HepG2 (cell line): ENCODE results near the gene PIP5K1C.

Experiments
- AGO1 ChIP-seq: fragments of 200-400 bp; formaldehyde crosslinking; IDR thresholded peaks from 2 replicates; pipeline ENCODE4 v1.6.1; 2017; ENCODE audit warnings: mild to moderate bottlenecking, low read depth, low read length, moderate library complexity; ENCODE audit not compliant: poor library complexity, severe bottlenecking
- ARHGAP35 ChIP-seq: sonication (generic); formaldehyde crosslinking; IDR thresholded peaks from 2 replicates; pipeline ENCODE4 v1.9.0; 2022; ENCODE audit warnings: mild to moderate bottlenecking, inconsistent platforms, moderate library complexity, missing genetic modification reagents, borderline replicate concordance
- BHLHE40 ChIP-seq: IDR thresholded peaks from 2 replicates; pipeline ENCODE4 v1.6.1; 2011; ENCODE audit warnings: low read length, improper control_type of control experiment
- MTF2 ChIP-seq: sonication (generic); formaldehyde crosslinking; IDR thresholded peaks from 2 replicates; pipeline ENCODE4 v1.5.0; 2020; ENCODE audit warnings: missing genetic modification reagents, borderline replicate concordance
- SP4 ChIP-seq: sonication (generic); formaldehyde crosslinking; IDR thresholded peaks from 2 replicates; pipeline ENCODE4 v1.8.1; 2023; ENCODE audit warnings: mild to moderate bottlenecking, missing genetic modification reagents
- YY1 ChIP-seq: IDR thresholded peaks from 2 replicates; pipeline ENCODE4 v1.6.1; 2011; ENCODE audit warnings: low read length, low read depth, moderate library complexity, mild to moderate bottlenecking; ENCODE audit not compliant: insufficient read depth, insufficient replicate concordance
- ZNF451 ChIP-seq: sonication (generic); formaldehyde crosslinking; IDR thresholded peaks from 2 replicates; pipeline ENCODE4 v1.5.0; 2020; ENCODE audit warnings: mild to moderate bottlenecking, missing genetic modification reagents
- TF ChIP-seq, protein P1 (sequence below): sonication (generic); formaldehyde crosslinking; IDR thresholded peaks from 2 replicates; pipeline ENCODE4 v1.5.0; 2020; ENCODE audit warnings: missing genetic modification reagents, mild to moderate bottlenecking, borderline replicate concordance
- TF ChIP-seq, protein P2 (sequence below): sonication (generic); formaldehyde crosslinking; IDR thresholded peaks from 2 replicates; pipeline ENCODE4 v1.5.0; 2020; ENCODE audit warnings: mild to moderate bottlenecking, missing genetic modification reagents, moderate library complexity
- TF ChIP-seq, protein P3 (sequence below): sonication (generic); formaldehyde crosslinking; IDR thresholded peaks from 2 replicates; pipeline ENCODE4 v1.8.0; 2022; ENCODE audit warnings: missing genetic modification reagents, mild to moderate bottlenecking, inconsistent platforms, borderline replicate concordance

DNA sequence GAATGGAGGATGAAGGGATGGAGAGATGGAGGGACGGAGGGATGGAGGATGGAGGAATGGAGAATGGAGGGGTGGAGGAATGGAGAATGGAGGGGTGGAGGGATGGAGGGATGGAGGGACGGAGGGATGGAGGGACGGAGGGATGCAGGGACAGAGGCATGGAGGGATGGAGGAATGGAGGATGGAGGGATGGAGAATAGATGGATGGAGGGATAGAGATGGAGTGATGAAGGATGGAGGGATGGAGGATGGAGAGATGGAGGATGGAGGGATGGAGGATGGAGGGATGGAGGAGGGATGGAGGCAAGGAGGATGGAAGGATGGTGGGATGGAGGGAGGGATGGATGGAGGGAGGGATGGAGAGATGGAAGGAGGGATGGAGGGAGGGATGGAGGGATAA, 22.1 kb downstream of the PIP5K1C start:
- TF ChIP-seq, protein P1, sequence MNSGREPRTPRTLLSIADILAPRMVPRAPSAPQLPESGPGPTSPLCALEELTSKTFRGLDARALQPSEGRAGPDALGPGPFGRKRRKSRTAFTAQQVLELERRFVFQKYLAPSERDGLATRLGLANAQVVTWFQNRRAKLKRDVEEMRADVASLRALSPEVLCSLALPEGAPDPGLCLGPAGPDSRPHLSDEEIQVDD (CRISPR knock-in tag), result no peak
- TF ChIP-seq ZNF451 (CRISPR knock-in tag), result no peak
- no peak for TF ChIP-seq ARHGAP35 (CRISPR knock-in tag)
- TF ChIP-seq, protein P2, sequence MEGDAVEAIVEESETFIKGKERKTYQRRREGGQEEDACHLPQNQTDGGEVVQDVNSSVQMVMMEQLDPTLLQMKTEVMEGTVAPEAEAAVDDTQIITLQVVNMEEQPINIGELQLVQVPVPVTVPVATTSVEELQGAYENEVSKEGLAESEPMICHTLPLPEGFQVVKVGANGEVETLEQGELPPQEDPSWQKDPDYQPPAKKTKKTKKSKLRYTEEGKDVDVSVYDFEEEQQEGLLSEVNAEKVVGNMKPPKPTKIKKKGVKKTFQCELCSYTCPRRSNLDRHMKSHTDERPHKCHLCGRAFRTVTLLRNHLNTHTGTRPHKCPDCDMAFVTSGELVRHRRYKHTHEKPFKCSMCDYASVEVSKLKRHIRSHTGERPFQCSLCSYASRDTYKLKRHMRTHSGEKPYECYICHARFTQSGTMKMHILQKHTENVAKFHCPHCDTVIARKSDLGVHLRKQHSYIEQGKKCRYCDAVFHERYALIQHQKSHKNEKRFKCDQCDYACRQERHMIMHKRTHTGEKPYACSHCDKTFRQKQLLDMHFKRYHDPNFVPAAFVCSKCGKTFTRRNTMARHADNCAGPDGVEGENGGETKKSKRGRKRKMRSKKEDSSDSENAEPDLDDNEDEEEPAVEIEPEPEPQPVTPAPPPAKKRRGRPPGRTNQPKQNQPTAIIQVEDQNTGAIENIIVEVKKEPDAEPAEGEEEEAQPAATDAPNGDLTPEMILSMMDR, result no peak
- no peak for TF ChIP-seq SP4
- TF ChIP-seq, protein P3, sequence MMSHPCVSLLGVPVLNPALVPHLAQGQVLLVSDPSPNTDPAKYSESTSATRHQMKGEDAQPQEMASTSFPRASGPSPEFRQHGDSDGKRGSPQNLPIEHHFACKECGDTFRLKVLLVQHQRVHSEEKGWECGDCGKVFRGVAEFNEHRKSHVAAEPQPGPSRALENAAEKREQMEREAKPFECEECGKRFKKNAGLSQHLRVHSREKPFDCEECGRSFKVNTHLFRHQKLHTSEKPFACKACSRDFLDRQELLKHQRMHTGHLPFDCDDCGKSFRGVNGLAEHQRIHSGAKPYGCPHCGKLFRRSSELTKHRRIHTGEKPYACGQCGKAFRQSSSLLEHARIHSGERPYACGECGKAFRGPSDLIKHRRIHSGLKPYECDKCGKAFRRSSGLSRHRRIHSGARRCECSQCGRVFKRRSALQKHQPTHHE (CRISPR knock-in tag), result no peak
- no peak for TF ChIP-seq YY1
- no peak for TF ChIP-seq BHLHE40
- TF ChIP-seq AGO1, result no peak
- TF ChIP-seq MTF2, result no peak
